ENCODE measurements around the gene TSHR. TPM values are rescaled to one million over a fixed set of nuclear protein-coding genes. Genes with fewer than 3 reads are reported as not detected.
"Not testable (repeated sequence)": the region's sequence is repeated elsewhere in the genome, so short reads cannot be mapped to it uniquely, and the experiment has no call there.

Gene TSHR
- total RNA-seq, 2 experiments from 2014 or later: not detected

- no peaks in the 10 kb centered on the region for H3K4me1 Mint-ChIP-seq (ENCODE audit: low read depth)
- peaks cover 2% of the 10 kb centered on the region for H3K27me3 Mint-ChIP-seq (ENCODE audit: low read depth)
- no peaks in the 10 kb centered on the region for H3K9me3 Mint-ChIP-seq
- H3K36me3 Mint-ChIP-seq (ENCODE audit: low read depth): no peaks in the 10 kb centered on the region
- intact Hi-C loops (cut with micrococcal nuclease): no loop called here
- no peak overlapping the region for H3K27ac Mint-ChIP-seq
- no peak overlapping the region for H3K4me3 Mint-ChIP-seq
- CTCF ChIA-PET: no interaction called here
- DNase-seq: no peak
Measured at GRCh38 chr14:81005540-81006228, 50.3 kb downstream of the TSHR start.

DNA sequence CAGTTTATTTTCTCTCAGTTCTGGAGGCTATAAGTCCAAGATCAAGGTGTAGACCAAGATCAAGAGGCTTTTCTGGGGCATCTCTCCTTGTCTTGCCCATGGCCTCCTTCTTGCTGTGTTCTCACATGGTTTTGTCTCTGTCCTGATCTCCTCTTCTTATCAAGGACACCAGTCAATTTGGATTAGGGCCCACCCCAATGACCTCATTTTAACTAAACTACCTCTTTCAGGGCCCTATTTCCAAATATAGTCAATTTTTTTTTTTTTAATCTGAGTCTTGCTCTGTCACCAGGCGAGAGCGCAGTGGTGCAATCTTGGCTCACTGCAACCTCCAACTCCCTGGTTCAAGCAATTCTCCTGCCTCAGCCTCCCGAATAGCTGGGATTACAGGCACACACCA, 50.8 kb downstream of the TSHR start:
- no peak for DNase-seq
- no peak overlapping the region for H3K27ac Mint-ChIP-seq
- H3K4me1 Mint-ChIP-seq (ENCODE audit: low read depth): no peaks in the 10 kb centered on the region
- H3K9me3 Mint-ChIP-seq: no peaks in the 10 kb centered on the region
- H3K27me3 Mint-ChIP-seq (ENCODE audit: low read depth): peaks cover 2% of the 10 kb centered on the region
- intact Hi-C loops (cut with micrococcal nuclease): no loop called here
- CTCF ChIA-PET: no interaction called here
- no peaks in the 10 kb centered on the region for H3K36me3 Mint-ChIP-seq (ENCODE audit: low read depth)
- H3K4me3 Mint-ChIP-seq: no peak overlapping the region

DNA sequence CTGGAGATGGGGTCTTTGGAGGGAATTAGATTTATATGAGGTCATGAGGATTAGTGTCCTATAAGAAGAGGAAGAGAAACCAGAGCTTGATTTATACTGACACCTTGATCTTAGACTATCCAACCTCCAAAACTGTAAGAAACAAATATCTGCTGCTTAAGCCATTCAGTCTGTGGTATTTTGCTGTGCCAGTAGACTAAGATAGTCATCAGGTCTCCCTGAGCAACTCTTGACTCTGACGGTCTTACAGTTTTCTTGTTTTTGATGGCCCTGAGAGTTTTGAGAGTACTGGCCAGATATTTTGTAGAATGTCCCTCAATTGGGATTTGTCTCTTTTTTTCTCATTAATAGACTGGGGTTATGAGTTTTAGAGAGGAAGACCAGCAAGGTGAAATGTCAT, 51.7 kb downstream of the TSHR start:
- no peak overlapping the region for H3K27ac Mint-ChIP-seq
- intact Hi-C loops (cut with micrococcal nuclease): no loop called here
- H3K9me3 Mint-ChIP-seq: no peaks in the 10 kb centered on the region
- CTCF ChIA-PET: no interaction called here
- H3K4me1 Mint-ChIP-seq (ENCODE audit: low read depth): no peaks in the 10 kb centered on the region
- no peak for DNase-seq
- H3K4me3 Mint-ChIP-seq: no peak overlapping the region
- no peaks in the 10 kb centered on the region for H3K36me3 Mint-ChIP-seq (ENCODE audit: low read depth)
- H3K27me3 Mint-ChIP-seq (ENCODE audit: low read depth): peaks cover 2% of the 10 kb centered on the region

DNA sequence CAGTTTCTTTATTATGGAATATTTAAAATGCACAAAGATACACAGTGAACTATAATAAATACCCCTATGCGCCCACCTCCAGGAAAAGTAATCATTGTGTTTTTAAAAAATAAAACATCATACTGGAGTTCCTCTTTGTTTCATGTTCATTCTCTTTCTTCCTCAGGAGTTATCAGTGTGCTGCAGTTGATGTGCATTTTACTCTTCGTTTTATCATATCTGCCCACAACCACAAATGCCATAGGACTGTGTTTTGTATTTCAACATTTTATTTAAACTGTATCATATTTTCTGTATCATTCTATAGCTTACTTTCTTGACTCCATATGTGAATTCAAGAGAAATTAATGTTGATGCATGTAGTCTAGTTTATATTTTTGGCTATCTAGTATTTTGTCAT, 53.9 kb downstream of the TSHR start:
- H3K27me3 Mint-ChIP-seq (ENCODE audit: low read depth): peaks cover 4% of the 10 kb centered on the region
- H3K4me3 Mint-ChIP-seq: no peak overlapping the region
- CTCF ChIA-PET: interaction anchor here (1.0 kb wide), 1 partner anchor 153 kb away, joined by 4 read pairs; no protein-coding TSS in a partner anchor
- no peaks in the 10 kb centered on the region for H3K9me3 Mint-ChIP-seq
- no peaks in the 10 kb centered on the region for H3K4me1 Mint-ChIP-seq (ENCODE audit: low read depth)
- H3K36me3 Mint-ChIP-seq (ENCODE audit: low read depth): no peaks in the 10 kb centered on the region
- intact Hi-C loops (cut with micrococcal nuclease): no loop called here
- no peak for DNase-seq
- no peak overlapping the region for H3K27ac Mint-ChIP-seq

DNA sequence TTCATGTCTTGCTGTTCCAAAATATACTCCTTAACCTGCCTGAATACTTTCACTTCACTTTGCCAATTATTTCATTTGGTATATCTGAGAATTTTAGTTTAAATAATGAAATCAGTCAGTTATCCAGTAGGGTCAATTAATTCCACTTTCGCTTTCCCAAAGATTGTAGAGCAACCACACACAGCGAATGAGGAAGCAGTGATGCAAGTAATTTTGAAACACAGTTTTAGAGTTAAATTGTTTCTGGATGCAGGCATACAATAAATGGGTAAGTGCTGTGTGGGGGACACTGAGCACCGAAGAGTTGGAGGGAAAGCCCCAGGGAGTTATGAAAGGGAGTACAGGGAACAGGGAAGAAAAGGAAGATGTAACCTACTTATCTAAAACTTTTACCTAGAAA, 62.8 kb downstream of the TSHR start:
- CTCF ChIA-PET: no interaction called here
- DNase-seq: no peak
- intact Hi-C loops (cut with micrococcal nuclease): no loop called here
- no peaks in the 10 kb centered on the region for H3K9me3 Mint-ChIP-seq
- no peak overlapping the region for H3K4me3 Mint-ChIP-seq
- H3K4me1 Mint-ChIP-seq (ENCODE audit: low read depth): no peaks in the 10 kb centered on the region
- no peaks in the 10 kb centered on the region for H3K36me3 Mint-ChIP-seq (ENCODE audit: low read depth)
- H3K27ac Mint-ChIP-seq: no peak overlapping the region
- H3K27me3 Mint-ChIP-seq (ENCODE audit: low read depth): peaks cover 16% of the 10 kb centered on the region

DNA sequence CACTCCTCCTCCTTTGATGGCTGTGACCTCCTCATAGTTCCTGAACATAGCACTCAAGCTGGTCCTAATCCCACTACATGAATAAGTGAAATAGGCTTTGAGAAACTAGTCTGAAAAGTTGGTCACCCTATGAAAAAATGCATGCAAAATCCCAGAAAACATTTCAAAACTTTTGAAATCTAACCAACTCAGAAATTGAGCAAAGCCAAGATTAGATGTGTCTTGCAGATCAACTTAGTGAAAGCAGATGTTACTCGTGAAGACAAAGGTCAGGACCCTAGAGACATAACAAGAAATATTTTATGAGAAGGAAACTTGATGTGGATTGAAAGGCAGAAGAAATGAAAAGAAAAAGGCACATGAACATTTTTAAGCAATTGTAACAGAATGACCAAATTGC, 63.3 kb downstream of the TSHR start:
- H3K27ac Mint-ChIP-seq: no peak overlapping the region
- H3K4me3 Mint-ChIP-seq: no peak overlapping the region
- CTCF ChIA-PET: no interaction called here
- no peaks in the 10 kb centered on the region for H3K4me1 Mint-ChIP-seq (ENCODE audit: low read depth)
- H3K27me3 Mint-ChIP-seq (ENCODE audit: low read depth): peaks cover 16% of the 10 kb centered on the region
- intact Hi-C loops (cut with micrococcal nuclease): no loop called here
- DNase-seq: no peak
- no peaks in the 10 kb centered on the region for H3K36me3 Mint-ChIP-seq (ENCODE audit: low read depth)
- no peaks in the 10 kb centered on the region for H3K9me3 Mint-ChIP-seq

DNA sequence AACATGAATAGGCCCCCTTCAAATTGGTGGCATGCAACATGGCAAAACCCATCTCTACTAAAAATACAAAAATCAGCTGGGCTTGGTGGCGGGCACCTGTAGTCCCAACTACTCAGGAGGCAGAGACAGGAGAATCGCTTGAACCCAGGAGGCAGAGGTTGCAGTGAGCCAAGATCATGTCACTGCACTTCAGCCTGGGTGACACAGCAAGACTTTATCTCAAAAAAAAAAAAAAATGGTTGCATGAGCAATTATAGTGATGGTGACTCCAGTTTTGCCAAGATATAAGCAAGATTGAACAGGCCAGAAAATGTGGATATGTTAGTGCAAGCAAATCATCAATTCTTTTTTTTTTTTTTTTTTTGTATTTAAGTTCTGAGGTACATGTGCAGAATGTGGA, 63.7 kb downstream of the TSHR start:
- not testable (repeated sequence) for H3K27ac Mint-ChIP-seq, H3K9me3 Mint-ChIP-seq

GRCh38 chr14:81023095-81023710, 67.8 kb downstream of the TSHR start:
- CTCF ChIA-PET: no interaction called here
- Mint-ChIP-seq H3K36me3 (ENCODE audit: low read depth) (no peaks in the 10 kb centered on the region), H3K9me3 (no peaks in the 10 kb centered on the region), H3K27ac (no peak overlapping the region), H3K4me1 (ENCODE audit: low read depth) (no peaks in the 10 kb centered on the region), H3K27me3 (ENCODE audit: low read depth) (peaks cover 5% of the 10 kb centered on the region), H3K4me3 (no peak overlapping the region)
- intact Hi-C loops (cut with micrococcal nuclease): no loop called here
- no peak for DNase-seq

More for the DNA sequence above, 63.7 kb downstream of the TSHR start:
- H3K4me3 Mint-ChIP-seq; H3K4me1 Mint-ChIP-seq (ENCODE audit: low read depth); DNase-seq; CTCF ChIA-PET; intact Hi-C loops (cut with micrococcal nuclease); H3K36me3 Mint-ChIP-seq (ENCODE audit: low read depth): not testable (repeated sequence)
- H3K27me3 Mint-ChIP-seq (ENCODE audit: low read depth): peaks cover 14% of the 10 kb centered on the region

- Mint-ChIP-seq H3K36me3 (ENCODE audit: low read depth) (no peaks in the 10 kb centered on the region), H3K4me1 (ENCODE audit: low read depth) (peaks cover 2% of the 10 kb centered on the region), H3K27me3 (ENCODE audit: low read depth) (peaks cover 7% of the 10 kb centered on the region), H3K4me3 (no peak overlapping the region), H3K27ac (no peak overlapping the region), H3K9me3 (no peaks in the 10 kb centered on the region)
- CTCF ChIA-PET: no interaction called here
- intact Hi-C loops (cut with micrococcal nuclease): no loop called here
- DNase-seq: no peak
Measured at GRCh38 chr14:81028461-81028860, 73.0 kb downstream of the TSHR start.

DNA sequence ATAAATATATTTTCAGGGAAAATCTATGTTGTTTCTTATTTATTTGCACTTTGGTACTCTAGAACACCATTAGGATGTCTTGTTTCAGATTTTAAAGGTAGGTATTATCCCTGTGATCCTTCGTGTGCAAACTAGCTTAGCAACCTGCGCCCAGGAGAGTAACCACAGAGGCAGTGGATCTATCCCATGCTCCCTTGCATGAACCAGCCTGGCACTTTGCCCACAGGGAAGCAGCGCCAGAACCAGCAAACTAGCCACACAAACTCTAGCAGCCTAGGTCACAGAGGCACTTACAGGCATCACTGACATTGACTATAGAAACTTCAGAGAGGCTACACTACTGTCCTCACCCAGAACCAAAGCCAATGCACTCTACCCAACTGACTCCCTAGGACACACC, 76.1 kb downstream of the TSHR start:
- Mint-ChIP-seq H3K4me3 (no peak overlapping the region), H3K27me3 (ENCODE audit: low read depth) (peaks cover 6% of the 10 kb centered on the region), H3K27ac (no peak overlapping the region), H3K36me3 (ENCODE audit: low read depth) (no peaks in the 10 kb centered on the region), H3K9me3 (peaks cover 5% of the 10 kb centered on the region), H3K4me1 (ENCODE audit: low read depth) (peaks cover 2% of the 10 kb centered on the region)
- CTCF ChIA-PET: no interaction called here
- no peak for DNase-seq
- intact Hi-C loops (cut with micrococcal nuclease): no loop called here

GRCh38 chr14:81033698-81034240, 78.3 kb downstream of the TSHR start:
- intact Hi-C loops (cut with micrococcal nuclease): no loop called here
- DNase-seq: no peak
- no peak overlapping the region for H3K27ac Mint-ChIP-seq
- peaks cover 6% of the 10 kb centered on the region for H3K9me3 Mint-ChIP-seq
- H3K4me1 Mint-ChIP-seq (ENCODE audit: low read depth): peaks cover 2% of the 10 kb centered on the region
- CTCF ChIA-PET: no interaction called here
- H3K36me3 Mint-ChIP-seq (ENCODE audit: low read depth): no peaks in the 10 kb centered on the region
- H3K27me3 Mint-ChIP-seq (ENCODE audit: low read depth): peaks cover 4% of the 10 kb centered on the region
- no peak overlapping the region for H3K4me3 Mint-ChIP-seq

DNA sequence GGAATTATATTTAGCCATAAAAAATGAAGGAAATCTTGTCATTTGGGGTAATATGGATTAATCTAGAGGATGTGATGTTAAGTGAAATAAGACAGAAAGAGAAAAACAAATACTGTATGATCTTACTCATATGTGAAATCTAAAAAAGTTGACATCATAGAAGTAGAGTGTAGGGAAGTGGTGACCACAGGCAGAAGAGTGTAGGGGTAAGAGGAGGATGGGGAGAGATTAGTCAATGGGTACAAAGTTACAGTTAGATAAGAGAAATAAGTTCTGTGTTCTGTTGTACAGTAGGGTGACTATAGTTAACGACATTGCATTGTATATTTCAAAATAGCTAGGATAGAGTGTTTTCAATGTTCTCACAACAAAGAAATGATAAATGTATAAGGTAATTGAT, 87.0 kb downstream of the TSHR start:
- no peaks in the 10 kb centered on the region for H3K36me3 Mint-ChIP-seq (ENCODE audit: low read depth)
- H3K4me3 Mint-ChIP-seq: no peak overlapping the region
- H3K27ac Mint-ChIP-seq: no peak overlapping the region
- no peaks in the 10 kb centered on the region for H3K4me1 Mint-ChIP-seq (ENCODE audit: low read depth)
- H3K27me3 Mint-ChIP-seq (ENCODE audit: low read depth): peaks cover 5% of the 10 kb centered on the region
- CTCF ChIA-PET: no interaction called here
- intact Hi-C loops (cut with micrococcal nuclease): no loop called here
- DNase-seq: no peak
- H3K9me3 Mint-ChIP-seq: peaks cover 7% of the 10 kb centered on the region

DNA sequence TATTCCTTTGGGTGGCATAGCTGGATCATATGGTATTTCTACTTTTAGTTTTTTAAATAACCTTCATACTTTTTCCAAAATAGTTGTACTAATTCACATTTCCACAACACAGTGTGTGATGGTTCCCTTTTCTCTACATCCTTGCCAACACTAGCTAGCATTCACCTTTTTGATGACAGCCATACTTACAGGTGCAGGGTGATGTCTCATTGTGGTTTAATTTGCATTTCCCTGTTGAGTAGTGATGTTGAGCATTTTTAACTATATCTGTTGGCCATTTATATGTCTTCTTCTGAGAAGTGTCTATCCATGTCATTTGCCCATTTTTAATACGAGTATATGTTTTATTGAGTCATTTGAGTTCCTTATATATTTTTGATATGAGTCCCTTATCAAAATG, 96.1 kb downstream of the TSHR start:
- CTCF ChIA-PET: no interaction called here
- no peak overlapping the region for H3K27ac Mint-ChIP-seq
- DNase-seq: no peak
- H3K36me3 Mint-ChIP-seq (ENCODE audit: low read depth): peaks cover 6% of the 10 kb centered on the region
- intact Hi-C loops (cut with micrococcal nuclease): no loop called here
- H3K9me3 Mint-ChIP-seq: peaks cover 15% of the 10 kb centered on the region
- no peaks in the 10 kb centered on the region for H3K4me1 Mint-ChIP-seq (ENCODE audit: low read depth)
- no peak overlapping the region for H3K4me3 Mint-ChIP-seq
- peaks cover 2% of the 10 kb centered on the region for H3K27me3 Mint-ChIP-seq (ENCODE audit: low read depth)
